ENCODE results near the gene SNX8. TPM values are rescaled to one million over a fixed set of nuclear protein-coding genes. Genes with fewer than 3 reads are reported as not detected.

SNX8 gene
- total and polyA plus RNA-seq, 4 donors = 24.6 to 54.6 (median 45.8) TPM

DNA sequence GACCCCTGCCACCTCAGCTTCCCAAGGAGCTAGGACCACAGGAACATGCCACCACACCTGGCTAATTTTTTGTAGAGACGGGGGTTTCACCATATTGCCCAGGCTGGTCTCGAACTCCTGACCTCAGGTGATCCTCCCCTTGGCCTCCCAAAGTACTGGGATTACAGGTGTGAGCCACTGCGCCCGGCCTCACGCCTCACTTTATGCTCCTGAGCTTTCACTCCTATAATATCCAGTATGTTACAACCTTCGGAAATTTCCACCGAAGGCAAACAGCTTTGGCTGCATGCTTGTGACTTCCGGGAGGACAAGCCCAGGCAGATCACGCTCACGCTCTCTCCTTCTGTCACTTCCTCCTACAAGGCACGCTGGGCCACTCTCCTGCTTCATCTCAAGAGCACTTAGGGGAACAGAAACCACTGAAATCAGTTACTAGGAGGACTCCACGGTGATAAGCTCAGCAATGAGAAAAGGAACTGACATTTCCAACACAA is 77.1 kb downstream of the SNX8 start:
- TF ChIP-seq CTCF (IDR thresholded peaks at IDR 0.05; ENCODE audit: control extremely low read depth, extremely low read depth) = no peak
- DNase-seq (peak in 2 of 3 donors; percentile 33 to 39), ATAC-seq (ENCODE audit: insufficient read depth, low FRiP score) (peak; percentile 51)
- Histone ChIP-seq H3K9ac (ENCODE audit: insufficient read depth in 1 of 2, low read length in 2 of 2) (no peak overlapping the region), H3K4me1 (ENCODE audit: control insufficient read depth in 5 of 5, insufficient read depth in 5 of 5, low read length in 5 of 5) (peaks cover 0 to 12% (median 2%) of the 10 kb centered on the region in 5 donors), H3K36me3 (ENCODE audit: control insufficient read depth in 4 of 4, insufficient read depth in 4 of 4, low read length in 4 of 4) (peaks cover 6 to 29% (median 19%) of the 10 kb centered on the region in 4 donors), H3K9me3 (ENCODE audit: control insufficient read depth in 4 of 4, insufficient read depth in 3 of 4, low read length in 3 of 4) (no peaks in the 10 kb centered on the region), H3K27ac (ENCODE audit: low read depth in 1 of 2, low read length in 1 of 2) (peak overlapping the region in 1 of 2 donors; percentile 88), H3K4me3 (no peak overlapping the region), H3K27me3 (ENCODE audit: control insufficient read depth in 3 of 3, insufficient read depth in 3 of 3, low read length in 2 of 3) (no peaks in the 10 kb centered on the region)
- WGBS, 2 donors = 59 to 61% methylated on average over 12 of the region's 12 CpGs

DNA sequence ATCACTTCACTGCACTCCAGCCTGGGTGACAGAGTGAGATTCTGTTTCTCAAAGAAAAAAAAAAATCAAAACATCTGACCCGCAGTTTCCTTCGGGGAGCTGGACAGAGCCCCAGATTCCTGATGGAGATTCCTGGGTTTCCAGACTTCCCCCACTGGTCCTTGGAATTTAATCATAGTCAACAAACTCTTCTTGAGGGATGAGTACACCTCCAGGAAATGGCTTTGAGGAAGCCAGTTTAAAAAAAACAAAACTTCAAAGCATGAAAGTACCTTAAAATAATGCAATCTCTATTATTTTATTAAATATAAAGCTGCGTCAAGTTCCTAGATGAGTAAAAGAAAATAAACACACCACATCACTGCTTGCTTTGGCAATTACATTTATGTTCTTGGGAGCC is 80.3 kb downstream of the SNX8 start:
- Histone ChIP-seq H3K4me3 (no peak overlapping the region), H3K4me1 (ENCODE audit: control insufficient read depth in 5 of 5, insufficient read depth in 5 of 5, low read length in 5 of 5) (peaks cover 0 to 13% (median 5%) of the 10 kb centered on the region in 5 donors), H3K36me3 (ENCODE audit: control insufficient read depth in 4 of 4, insufficient read depth in 4 of 4, low read length in 4 of 4) (peaks cover 6 to 36% (median 22%) of the 10 kb centered on the region in 4 donors), H3K9me3 (ENCODE audit: control insufficient read depth in 4 of 4, insufficient read depth in 3 of 4, low read length in 3 of 4) (no peaks in the 10 kb centered on the region), H3K27me3 (ENCODE audit: control insufficient read depth in 3 of 3, insufficient read depth in 3 of 3, low read length in 2 of 3) (no peaks in the 10 kb centered on the region), H3K27ac (ENCODE audit: low read depth in 1 of 2, low read length in 1 of 2) (no peak overlapping the region), H3K9ac (ENCODE audit: insufficient read depth in 1 of 2, low read length in 2 of 2) (no peak overlapping the region)
- 59 to 82% methylated on average over 3 of the region's 3 CpGs for WGBS, 2 donors
- TF ChIP-seq CTCF (IDR thresholded peaks at IDR 0.05; ENCODE audit: control extremely low read depth, extremely low read depth) = no peak
- DNase-seq (no peak), ATAC-seq (ENCODE audit: insufficient read depth, low FRiP score) (no peak)

DNA sequence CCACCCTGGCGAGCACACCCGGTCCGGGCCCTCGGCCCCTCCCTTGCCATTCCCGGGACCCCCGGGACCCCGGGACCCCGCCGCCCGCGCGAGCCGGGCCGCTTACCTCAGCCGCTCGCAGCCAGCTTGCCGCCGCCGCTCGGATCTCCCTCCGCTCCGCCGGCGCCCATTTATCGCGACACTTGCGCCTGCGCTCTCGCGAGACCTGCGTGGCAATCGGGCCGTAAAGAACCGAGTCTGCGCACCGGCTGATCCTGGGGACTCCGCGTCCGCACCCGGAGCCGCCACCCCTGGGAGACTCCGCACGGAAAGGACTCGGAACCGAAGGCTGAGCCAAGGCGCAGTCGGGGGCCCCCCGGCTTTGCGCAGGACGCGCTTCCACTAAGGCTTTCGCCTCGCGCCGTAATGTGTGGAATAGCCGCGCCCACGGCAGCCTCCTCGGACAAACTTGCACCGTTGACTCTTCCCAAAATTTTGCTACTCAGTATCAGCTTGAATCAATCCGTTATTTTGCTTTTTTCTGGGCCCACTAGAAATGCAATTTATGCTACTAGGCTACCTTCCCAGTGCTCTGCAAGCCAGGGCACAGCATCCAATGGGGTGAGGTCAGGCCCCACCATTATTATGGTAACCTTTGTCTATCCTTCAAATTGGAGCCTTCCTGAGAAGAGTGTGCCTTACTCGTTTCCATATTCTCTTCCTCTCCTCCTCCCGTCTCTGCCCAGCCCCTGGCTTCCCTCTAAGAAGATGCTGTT is 81.3 kb downstream of the SNX8 start, which contains the start of gene MAD1L1:
MAD1L1 (minus strand) TSS at position 180 of the 755 bp plus-strand sequence. CDS start 2,812 bp downstream, outside the sequence.
- Histone ChIP-seq H3K4me1 (ENCODE audit: control insufficient read depth in 5 of 5, insufficient read depth in 5 of 5, low read length in 5 of 5) (peaks cover 0 to 13% (median 5%) of the 10 kb centered on the region in 5 donors), H3K9me3 (ENCODE audit: control insufficient read depth in 4 of 4, insufficient read depth in 3 of 4, low read length in 3 of 4) (no peaks in the 10 kb centered on the region), H3K27me3 (ENCODE audit: control insufficient read depth in 3 of 3, insufficient read depth in 3 of 3, low read length in 2 of 3) (no peaks in the 10 kb centered on the region), H3K4me3 (peak within 1 kb of the TSS; percentile 92), H3K36me3 (ENCODE audit: control insufficient read depth in 4 of 4, insufficient read depth in 4 of 4, low read length in 4 of 4) (peaks cover under 1 to 34% (median 18%) of the 10 kb centered on the region in 4 donors), H3K9ac (ENCODE audit: insufficient read depth in 1 of 2, low read length in 2 of 2) (peak within 1 kb of the TSS; percentile 70 to 77), H3K27ac (ENCODE audit: low read depth in 1 of 2, low read length in 1 of 2) (peak within 1 kb of the TSS; percentile 23 to 79)
- WGBS, 2 donors = 0 to 2% methylated on average over 49 to 63 of the region's 63 CpGs
- TF ChIP-seq CTCF (IDR thresholded peaks at IDR 0.05; ENCODE audit: control extremely low read depth, extremely low read depth) = no peak
- peak; percentile 83 for ATAC-seq (ENCODE audit: insufficient read depth, low FRiP score)
- DNase-seq = peak; percentile 91 to 94 (median 92)

Measured in lung (tissue), 12 donors.